NK-92 (cell line): ENCODE data around the gene HDAC11.

Source experiments
- DNase-seq: peaks from one replicate; lab custom pipeline; 2025; ENCODE audit not compliant: unreplicated experiment; lab: John Stamatoyannopoulos, UW

HDAC11 gene

DNA sequence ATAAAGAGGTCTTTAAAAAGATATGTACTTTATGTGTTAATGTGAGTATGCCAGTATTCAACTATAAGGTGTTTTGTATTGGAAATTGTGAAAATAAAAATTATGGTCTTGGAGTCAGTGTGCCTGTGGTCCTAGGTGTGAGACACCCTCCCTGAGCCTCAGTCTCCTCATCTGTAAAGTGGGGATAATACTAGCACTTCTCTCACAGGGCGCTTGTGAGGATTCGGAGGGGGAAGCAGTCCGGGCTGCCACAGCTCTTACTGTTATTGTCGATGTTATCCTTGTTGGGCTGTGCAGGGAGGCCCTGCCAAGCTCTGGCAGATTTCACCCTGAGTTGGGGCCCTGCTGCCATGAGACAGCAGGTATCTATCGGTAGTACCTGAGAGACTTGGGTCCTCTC, 42.1 kb downstream of the HDAC11 start:
- DNase-seq = no peak

GRCh38 chr3:13524979-13525669, 45.0 kb downstream of the HDAC11 start:
- DNase-seq = no peak

- no peak for DNase-seq
Measured at GRCh38 chr3:13525827-13526625, 45.9 kb downstream of the HDAC11 start.

GRCh38 chr3:13526626-13526949, 46.5 kb downstream of the HDAC11 start:
- no peak for DNase-seq

GRCh38 chr3:13528217-13528867, 48.2 kb downstream of the HDAC11 start:
- DNase-seq = no peak

- no peak for DNase-seq
Measured at GRCh38 chr3:13529196-13530112, 49.3 kb downstream of the HDAC11 start.

DNA sequence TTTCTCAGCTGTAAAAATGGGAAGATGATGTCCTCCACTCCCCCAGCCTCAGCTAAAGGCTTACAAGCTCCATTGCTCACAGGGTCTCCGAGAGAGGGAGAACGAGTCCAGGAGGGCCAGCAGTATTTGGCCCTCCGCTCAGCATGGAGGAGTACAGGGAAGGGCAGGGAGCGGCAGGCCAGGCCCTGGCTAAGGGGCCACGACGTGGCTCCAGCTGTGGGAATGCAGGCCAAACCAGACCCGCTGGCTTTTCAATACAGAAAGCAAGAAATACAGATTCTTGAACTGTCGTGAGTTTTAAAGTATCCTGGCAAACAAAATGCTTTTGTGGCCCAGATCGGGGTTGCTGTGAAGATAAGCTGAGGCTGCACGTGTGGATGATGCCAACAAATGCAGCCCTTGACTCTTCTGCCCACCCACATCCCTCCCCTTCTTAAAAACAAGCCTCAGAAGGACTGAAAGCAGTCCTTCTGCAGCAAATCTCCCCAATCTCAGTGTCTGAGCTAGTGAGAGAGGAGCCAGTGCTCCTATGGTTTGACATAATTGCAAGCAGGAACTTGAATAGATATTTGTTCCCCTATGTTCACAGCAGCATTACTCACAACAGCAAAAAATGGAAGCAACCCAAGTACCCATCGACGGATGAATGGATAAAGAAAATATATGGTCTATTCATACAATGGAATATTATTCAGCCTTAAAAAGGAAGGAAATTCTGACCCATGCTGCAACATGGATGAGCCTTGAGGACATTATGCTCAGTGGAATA, 50.3 kb downstream of the HDAC11 start:
- no peak for DNase-seq

DNA sequence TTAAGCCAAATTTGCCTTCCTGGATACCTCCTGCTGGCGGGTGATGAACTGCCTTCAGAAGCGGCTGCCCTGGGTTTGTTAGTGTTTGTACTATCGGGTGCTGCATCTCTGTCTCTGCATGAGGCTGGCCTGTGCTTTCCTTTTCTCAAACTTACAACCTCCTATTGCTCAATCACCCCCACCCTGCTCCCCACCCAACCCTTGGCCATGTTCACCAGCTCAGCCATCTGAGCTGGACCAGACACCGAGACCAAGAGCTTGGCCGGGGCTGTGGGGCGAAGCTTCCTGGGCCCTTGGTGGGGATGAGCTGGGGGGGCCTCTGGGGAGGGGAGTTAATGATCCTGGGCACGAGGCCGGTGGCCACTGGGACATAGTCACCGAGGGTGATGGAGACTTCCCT, 52.0 kb downstream of the HDAC11 start:
- no peak for DNase-seq

- no peak for DNase-seq
Measured at GRCh38 chr3:13532631-13533030, 52.5 kb downstream of the HDAC11 start.

GRCh38 chr3:13533885-13534301, 53.8 kb downstream of the HDAC11 start:
- no peak for DNase-seq

DNA sequence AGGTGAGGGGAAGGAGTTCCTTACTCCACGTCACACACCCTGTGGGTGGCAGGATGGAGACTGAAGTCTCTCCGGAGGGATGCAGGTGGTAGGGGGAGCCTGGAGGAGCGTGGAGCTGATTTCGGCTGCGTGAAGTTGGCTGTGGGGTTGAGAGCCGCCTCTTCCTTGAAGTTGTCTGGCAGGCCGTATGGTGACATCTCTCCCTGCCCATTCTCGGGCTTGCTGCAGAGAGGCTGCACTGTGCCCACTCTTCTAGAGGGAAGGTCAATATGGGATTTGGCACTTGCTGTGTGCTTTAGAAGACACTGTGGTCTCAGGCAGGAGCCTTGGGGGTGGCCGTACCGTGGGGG, 55.4 kb downstream of the HDAC11 start:
- DNase-seq = no peak

- no peak for DNase-seq
Measured at GRCh38 chr3:13535905-13536304, 55.8 kb downstream of the HDAC11 start.

GRCh38 chr3:13536432-13536831, 56.3 kb downstream of the HDAC11 start:
- no peak for DNase-seq

DNA sequence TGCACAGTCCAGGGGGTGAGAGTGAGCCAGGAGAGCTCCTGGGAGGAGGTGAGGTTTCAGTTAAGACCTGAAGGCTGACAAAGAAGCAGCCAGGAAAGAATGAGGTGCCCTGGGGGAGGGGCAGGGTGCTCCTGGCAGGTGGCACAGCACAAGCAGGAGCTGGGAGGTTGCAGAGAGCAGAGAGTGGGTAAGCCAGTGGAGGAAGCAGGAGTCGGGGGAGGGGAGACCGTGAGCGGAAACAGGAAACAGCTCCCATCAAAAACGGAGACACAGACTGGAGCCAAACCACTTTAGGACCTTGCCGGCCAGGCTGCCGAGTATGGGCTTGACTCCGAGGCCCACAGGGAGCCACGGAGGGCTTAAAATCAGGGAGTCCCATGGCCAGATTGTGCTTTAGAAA, 56.7 kb downstream of the HDAC11 start:
- DNase-seq = no peak

DNA sequence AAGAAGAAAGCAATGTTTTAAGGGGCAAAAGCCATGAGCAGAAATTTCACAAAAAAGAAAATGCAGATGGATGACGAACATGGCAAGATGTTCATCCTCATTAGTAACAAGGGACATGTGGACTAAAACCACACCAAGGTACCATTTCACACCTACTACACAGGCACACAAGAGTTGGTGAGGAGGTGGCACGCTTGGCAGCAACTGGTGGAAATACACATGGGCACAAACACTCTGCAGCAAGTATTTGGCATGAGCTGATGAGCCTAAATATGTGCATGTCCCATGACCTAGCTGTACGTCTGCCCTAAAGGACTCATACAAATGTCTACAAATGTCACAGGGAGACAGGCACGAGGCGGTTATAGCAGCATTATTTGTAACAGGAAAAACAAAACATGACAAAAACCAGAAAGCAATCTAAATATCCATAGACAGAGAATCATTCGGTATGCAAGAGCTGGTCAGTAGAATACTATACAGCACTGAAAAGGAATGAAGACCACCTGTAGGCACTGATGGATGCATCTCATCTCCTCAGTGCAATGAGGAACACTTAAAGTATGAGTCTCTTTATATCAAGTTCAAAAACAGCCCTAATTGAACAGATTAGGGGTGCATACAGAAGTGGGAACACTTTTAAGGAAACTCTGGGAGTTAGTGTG, 57.3 kb downstream of the HDAC11 start:
- DNase-seq = no peak

- DNase-seq = no peak
Measured at GRCh38 chr3:13537909-13538296, 57.8 kb downstream of the HDAC11 start.

GRCh38 chr3:13538520-13539291, 58.6 kb downstream of the HDAC11 start:
- DNase-seq = no peak

DNA sequence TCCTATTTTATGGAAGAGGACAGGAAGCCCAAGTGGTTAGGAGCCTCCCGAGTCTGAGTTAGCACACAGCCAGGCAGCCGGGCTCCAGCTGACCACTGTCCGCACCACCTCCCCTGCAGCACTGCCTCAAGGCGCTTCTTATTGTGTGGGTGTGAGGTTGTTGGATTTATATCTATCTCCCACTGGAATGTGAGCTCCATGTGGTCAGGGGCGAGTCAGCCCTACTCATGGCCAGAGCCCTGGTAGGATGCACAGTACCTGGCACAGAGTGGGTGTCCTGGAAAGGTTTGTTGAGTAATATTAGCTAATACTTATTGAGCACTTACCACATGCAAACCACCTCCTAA, 59.2 kb downstream of the HDAC11 start:
- no peak for DNase-seq

DNA sequence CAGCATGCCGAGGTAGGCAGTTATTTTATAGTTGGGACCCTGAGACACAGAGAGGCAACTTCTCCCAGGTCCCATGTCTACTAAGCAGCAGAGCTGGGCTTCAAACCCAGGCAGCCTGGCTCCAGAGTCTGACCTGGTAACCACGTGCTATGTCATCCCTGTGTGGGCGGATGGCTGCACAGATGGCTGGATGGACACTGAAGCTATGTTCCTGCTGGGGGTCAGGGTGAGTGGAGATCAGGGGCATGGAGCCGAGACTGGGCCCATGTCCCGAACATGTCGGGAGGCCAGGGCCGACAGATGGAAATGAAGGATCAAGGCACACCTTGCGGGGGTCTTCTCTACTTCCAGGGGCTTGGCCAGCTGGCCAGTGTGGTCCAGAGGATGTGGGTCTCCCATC, 59.6 kb downstream of the HDAC11 start:
- no peak for DNase-seq
